Choroid plexus epithelial cell (primary cell): ENCODE measurements around the gene CCDC9B.

Experiments
- DNase-seq: peaks from one replicate; pipeline ENCODE4 v3.0.0-alpha.2; 2010; ENCODE audit warnings: low read depth
- H3K4me3 ChIP-seq: 2 replicates; pipeline ENCODE4 v1.5.1; 2011; ENCODE audit warnings: low read depth, mild to moderate bottlenecking, control low read depth, low read length, moderate library complexity
- TF ChIP-seq, protein P1 (sequence below): conservative IDR thresholded peaks from 2 replicates; pipeline ENCODE4 v1.5.1; 2011; ENCODE audit warnings: low read depth, mild to moderate bottlenecking, control low read depth, inconsistent platforms, low read length, moderate library complexity

The CCDC9B gene

DNA sequence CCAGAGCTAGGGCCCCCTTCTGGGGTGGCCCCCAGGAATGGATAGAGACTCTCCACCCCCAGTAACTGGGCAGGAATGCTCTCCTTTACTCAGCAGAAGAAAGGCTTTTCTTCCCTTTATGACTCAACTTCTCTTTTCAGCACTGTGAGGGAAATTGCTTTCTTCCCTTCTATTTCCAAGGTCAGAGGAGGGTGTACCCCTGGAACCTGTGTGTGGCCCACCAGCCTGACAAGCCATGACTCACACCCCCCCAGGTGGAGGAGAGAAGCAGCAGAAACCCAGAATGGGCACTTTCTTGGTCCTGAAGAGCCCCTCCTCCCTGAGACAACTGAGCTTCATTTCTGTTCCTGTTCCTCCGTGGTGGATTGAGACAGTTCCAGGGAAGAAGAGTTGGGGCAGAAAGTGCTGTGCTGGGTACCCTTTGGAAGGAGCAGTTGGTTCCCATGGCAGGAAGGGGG, 55.2 kb downstream of the CCDC9B start:
- H3K4me3 ChIP-seq: no peak overlapping the region
- no peak for DNase-seq
- TF ChIP-seq, protein P1, sequence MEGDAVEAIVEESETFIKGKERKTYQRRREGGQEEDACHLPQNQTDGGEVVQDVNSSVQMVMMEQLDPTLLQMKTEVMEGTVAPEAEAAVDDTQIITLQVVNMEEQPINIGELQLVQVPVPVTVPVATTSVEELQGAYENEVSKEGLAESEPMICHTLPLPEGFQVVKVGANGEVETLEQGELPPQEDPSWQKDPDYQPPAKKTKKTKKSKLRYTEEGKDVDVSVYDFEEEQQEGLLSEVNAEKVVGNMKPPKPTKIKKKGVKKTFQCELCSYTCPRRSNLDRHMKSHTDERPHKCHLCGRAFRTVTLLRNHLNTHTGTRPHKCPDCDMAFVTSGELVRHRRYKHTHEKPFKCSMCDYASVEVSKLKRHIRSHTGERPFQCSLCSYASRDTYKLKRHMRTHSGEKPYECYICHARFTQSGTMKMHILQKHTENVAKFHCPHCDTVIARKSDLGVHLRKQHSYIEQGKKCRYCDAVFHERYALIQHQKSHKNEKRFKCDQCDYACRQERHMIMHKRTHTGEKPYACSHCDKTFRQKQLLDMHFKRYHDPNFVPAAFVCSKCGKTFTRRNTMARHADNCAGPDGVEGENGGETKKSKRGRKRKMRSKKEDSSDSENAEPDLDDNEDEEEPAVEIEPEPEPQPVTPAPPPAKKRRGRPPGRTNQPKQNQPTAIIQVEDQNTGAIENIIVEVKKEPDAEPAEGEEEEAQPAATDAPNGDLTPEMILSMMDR: no peak

DNA sequence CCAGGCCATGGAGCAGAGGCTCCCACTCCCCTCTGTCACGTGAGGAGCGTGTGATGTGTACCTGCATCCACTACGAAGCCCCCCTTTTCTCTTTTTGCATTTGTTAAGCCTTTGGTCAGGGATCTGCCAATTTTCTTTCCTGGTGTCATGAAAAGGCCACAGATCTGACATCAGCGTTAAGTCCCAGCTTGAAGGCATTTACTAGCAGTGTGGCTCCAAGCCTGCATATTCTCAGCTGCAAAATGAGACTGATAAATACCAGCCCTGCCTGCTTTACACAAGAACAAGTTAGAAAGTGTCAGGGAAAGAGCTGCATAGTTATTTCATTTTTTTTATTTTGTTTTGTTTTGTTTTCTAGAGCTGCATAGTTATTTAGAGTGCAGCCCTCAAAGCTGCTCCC, 55.6 kb downstream of the CCDC9B start:
- peak; percentile 50 for DNase-seq
- TF ChIP-seq, protein P1: no peak
- H3K4me3 ChIP-seq: no peak overlapping the region

DNA sequence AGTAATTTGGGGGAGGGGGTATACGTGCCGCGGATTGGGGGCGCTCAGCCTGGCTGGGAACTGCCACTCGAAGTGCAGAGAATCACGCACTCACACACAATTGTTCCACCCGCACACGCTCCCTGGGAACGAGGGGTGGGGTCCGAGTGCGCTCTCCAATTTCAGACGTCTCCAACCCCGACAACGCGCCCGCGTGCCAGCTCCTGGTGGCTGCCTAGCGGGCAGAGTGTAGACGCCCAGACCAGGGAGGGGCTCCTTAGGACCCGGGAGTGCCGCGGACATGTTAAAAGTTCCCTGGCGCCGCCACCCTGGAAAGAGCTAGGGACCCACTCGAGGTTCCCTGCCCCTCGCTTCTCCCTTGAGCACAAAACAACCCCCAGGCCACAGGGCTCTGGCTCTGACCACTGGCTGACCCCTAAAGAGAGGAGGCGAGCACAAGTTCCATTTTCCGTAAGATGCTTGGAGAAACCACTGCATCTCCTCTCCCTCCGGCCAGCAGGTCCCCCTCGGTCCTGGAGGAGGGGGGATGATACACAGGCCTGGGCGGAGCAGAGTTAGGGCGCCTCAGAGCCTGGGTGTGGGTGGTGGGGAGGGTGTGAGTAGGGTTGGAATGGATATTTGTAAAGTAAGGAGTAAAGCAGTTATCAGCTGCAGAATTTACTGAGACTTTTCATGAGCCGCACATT, 57.0 kb downstream of the CCDC9B start:
- H3K4me3 ChIP-seq: no peak overlapping the region
- TF ChIP-seq, protein P1: no peak
- DNase-seq: no peak

DNA sequence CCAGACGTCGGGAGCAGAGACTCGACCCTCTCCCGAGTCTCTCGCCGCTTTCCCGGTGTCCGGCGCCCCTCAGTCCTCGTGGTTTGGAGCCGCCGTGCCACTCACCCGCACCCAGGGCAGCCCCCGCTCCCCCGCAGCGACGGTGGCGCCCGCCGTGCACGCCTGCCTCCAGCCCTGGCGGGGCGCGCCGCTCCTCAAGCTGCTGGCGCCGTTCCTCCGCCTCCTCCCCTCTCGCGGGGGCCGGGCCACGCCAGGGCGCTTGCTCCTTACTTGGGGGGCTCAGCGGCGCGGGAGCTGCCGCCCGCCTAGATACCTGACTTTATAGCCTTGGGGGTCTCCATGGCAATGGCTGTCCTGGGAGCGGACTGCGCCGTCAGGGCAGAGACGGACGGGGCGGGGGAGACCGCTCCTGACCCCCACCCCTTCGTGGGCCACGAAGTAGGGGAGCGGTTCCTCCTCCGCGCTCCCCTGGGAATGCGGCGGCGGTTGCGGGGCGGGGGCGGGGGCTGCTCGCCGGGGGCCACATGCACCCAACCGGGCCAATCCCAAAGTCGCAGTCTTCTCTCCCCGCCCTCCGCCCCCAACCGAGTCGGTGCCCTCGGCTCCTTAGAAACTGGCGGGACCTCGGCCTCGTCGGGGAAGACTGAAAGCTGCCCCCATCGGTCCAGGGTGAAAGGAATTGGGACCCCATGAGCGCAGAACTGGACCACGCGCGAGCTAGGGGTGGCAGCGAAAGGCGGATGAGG, 57.7 kb downstream of the CCDC9B start, which contains the start of gene ANKRD63:
Gene ANKRD63, minus strand, starts transcription at position 196 of the 746 bp plus-strand sequence. CDS start 478 bp downstream, outside the sequence.
- no peak for DNase-seq
- TF ChIP-seq, protein P1: no peak
- H3K4me3 ChIP-seq: peak within 1 kb of the TSS; percentile 38

DNA sequence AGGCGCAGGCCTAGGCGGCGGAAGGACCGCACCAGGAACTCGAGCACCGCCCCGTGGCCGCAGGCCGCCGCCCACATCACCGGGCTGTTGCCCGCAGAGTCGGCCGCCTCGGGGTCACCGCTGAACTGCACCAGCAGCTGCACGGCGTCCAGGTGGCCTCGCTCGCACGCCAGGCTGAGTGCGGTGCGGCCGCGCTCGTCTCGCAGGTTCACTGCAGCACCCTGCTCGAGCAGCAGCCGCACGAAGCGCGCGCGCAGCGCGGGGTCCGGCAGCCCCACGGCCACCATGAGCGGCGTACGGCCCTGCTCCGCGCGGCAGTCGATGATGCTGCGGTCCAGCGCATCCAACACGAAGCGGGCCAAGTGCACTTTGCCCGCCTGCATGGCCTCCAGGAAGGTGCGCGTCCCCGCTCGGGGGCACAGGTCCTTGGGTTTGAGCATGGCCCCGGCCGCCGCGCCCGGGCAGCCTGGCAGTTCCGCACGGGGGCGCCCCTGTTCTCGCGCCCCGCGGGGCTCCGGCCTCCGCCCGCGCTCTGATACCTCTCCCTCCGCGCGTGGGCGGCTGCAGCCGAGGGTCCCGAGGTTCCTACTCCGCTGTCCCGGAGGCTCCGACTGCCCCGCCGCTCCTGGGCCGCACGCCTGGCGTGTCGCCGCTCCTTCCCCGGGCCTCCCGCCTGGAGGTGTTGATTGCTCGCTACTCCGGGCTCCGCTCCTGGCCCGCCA, 58.4 kb downstream of the CCDC9B start:
- no peak for DNase-seq

DNA sequence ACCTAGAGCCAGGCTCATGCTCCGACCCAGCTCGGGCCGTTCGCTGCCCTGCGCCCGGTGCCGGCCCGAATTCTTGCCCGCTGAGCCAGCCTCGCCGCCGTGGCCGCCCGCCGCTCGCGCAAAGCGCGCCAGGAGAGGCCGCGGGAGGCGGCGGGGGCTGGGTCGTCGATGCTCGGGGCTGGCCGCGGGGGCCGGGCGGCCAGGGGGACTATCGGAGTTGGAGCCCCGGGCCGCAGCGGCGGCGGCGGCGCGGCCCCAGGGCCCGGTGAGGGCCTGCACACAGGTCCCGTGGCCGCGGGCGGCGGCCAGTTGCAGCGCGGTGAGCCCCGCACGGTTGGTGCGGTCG, 59.0 kb downstream of the CCDC9B start:
- H3K4me3 ChIP-seq: no peak overlapping the region
- no peak for DNase-seq
- TF ChIP-seq, protein P1: no peak

More for the DNA sequence above, 58.4 kb downstream of the CCDC9B start:
- TF ChIP-seq, protein P1: peak; percentile 5
- H3K4me3 ChIP-seq: peak overlapping the region; percentile 38
